PC-9 (cell line): Measurements from ENCODE around the gene BPIFB1. TPM values are rescaled to one million over a fixed set of nuclear protein-coding genes. Genes with fewer than 3 reads are reported as not detected.

Source experiments
- BruUV-seq: library from RNA; stranded (reverse); fragments of 400-500 nt; replicated peaks from 2 replicates; lab custom pipeline; 2021; lab: Mats Ljungman, UMichigan
- CTCF ChIA-PET: fragments of 300-600 bp; sonication (Branson Sonifier 250); formaldehyde crosslinking; loops from one replicate; lab custom pipeline; 2022; ENCODE audit warnings: antibody characterized with exemption; lab: Charles Lee
- POLR2A ChIA-PET: fragments of 300-600 bp; sonication (Branson Sonifier 250); formaldehyde crosslinking; loops from one replicate; lab custom pipeline; 2022; ENCODE audit warnings: antibody characterized with exemption; ENCODE audit not compliant: unreplicated experiment; lab: Charles Lee
- DNase-seq, 2 experiments: peaks; one replicate each; pipeline versions ENCODE4 v3.0.0 to v3.0.0-alpha.2; 2015 to 2022; ENCODE audit warnings: mixed read lengths in 1 of 2
- H2AFZ ChIP-seq: fragments of 200-600 bp; sonication (generic); 2 replicates; pipeline ENCODE4 v1.8.1; 2017; ENCODE audit warnings: antibody characterized with exemption
- H3F3A ChIP-seq: fragments of 200-600 bp; sonication (generic); 2 replicates; pipeline ENCODE4 v1.8.1; 2017; ENCODE audit warnings: antibody characterized with exemption, mild to moderate bottlenecking, low read depth; ENCODE audit not compliant: insufficient read depth
- H3K27ac ChIP-seq: fragments of 200-600 bp; sonication (generic); 2 replicates; pipeline ENCODE4 v1.6.1; 2016; ENCODE audit warnings: mixed run types
- H3K27me3 ChIP-seq: fragments of 200-600 bp; sonication (generic); 2 replicates; pipeline ENCODE4 v1.6.1; 2016; ENCODE audit warnings: low read depth, mixed run types; ENCODE audit not compliant: insufficient read depth
- H3K36me3 ChIP-seq: fragments of 200-600 bp; sonication (generic); 2 replicates; pipeline ENCODE4 v1.6.1; 2016; ENCODE audit warnings: low read depth, mixed run types
- H3K4me1 ChIP-seq: fragments of 200-600 bp; sonication (generic); replicated peaks from 2 replicates; pipeline ENCODE4 v1.6.1; 2016; ENCODE audit warnings: mixed run types; ENCODE audit not compliant: insufficient read depth
- H3K4me2 ChIP-seq: fragments of 200-600 bp; sonication (generic); 2 replicates; pipeline ENCODE4 v1.6.1; 2017; ENCODE audit warnings: mixed run types
- H3K4me3 ChIP-seq: fragments of 200-600 bp; sonication (generic); 2 replicates; pipeline ENCODE4 v1.6.1; 2016; ENCODE audit warnings: mixed run types
- H3K79me2 ChIP-seq: fragments of 200-600 bp; sonication (generic); 2 replicates; pipeline ENCODE4 v1.6.1; 2017; ENCODE audit warnings: low read depth, mixed run types
- H3K9me2 ChIP-seq: fragments of 200-600 bp; sonication (generic); 2 replicates; pipeline ENCODE4 v1.8.1; 2017; ENCODE audit warnings: mild to moderate bottlenecking; ENCODE audit not compliant: insufficient read depth
- H3K9me3 ChIP-seq: fragments of 200-600 bp; sonication (generic); 2 replicates; pipeline ENCODE4 v1.8.1; 2016; ENCODE audit warnings: low read depth; ENCODE audit not compliant: insufficient read depth
- H4K20me1 ChIP-seq: fragments of 200-600 bp; sonication (generic); 2 replicates; pipeline ENCODE4 v1.8.1; 2017; ENCODE audit not compliant: insufficient read depth
- EZH2 ChIP-seq: fragments of 200-600 bp; sonication (generic); IDR thresholded peaks from 2 replicates; pipeline ENCODE4 v1.8.0; 2017; ENCODE audit warnings: antibody characterized with exemption, low read depth
- intact Hi-C: fragments of 100-400 bp; cut with micrococcal nuclease; formaldehyde crosslinking; loops from one replicate; pipeline ENCODE4 v1.10.0; 2022; ENCODE audit not compliant: unreplicated experiment
- total RNA-seq: library from RNA; stranded (reverse); gene quantifications from 2 replicates; pipeline ENCODE4 v1.2.3, GENCODE V29; 2021
- TF ChIP-seq, protein P1 (sequence below): fragments of 200-600 bp; sonication (generic); conservative IDR thresholded peaks from 2 replicates; pipeline ENCODE4 v1.6.1; 2017; ENCODE audit warnings: mixed run types, antibody characterized with exemption, mild to moderate bottlenecking, moderate library complexity

The BPIFB1 gene
- total RNA-seq, 1 experiment from 2014 or later, result not detected

DNA sequence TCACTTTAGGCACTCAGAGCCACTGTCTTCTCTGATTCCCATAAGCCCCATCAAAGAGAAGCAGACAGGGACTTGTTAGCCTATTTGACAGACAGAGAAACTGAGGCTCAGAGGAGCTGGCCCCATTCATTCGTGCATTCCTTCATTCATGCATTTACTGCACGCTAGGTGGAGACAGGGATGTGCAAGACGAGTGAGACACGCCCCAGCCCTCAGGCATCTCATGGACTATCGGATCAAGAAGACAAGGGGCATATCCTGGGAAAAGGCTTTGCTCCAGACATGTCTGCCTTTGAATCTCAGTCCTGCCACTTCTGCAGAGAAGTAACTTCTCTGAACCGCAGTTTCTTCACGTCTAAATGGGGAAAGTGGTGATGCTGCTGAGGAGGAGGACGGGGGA lies 54.1 kb downstream of the BPIFB1 start:
- no peaks in the 10 kb centered on the region for H3K9me2 ChIP-seq
- H3K27me3 ChIP-seq, result peaks cover 12% of the 10 kb centered on the region
- no peaks in the 10 kb centered on the region for H3F3A ChIP-seq
- H3K9me3 ChIP-seq, result no peaks in the 10 kb centered on the region
- H3K4me3 ChIP-seq, result no peak overlapping the region
- H3K36me3 ChIP-seq, result no peaks in the 10 kb centered on the region
- H3K27ac ChIP-seq, result no peak overlapping the region
- no peak for DNase-seq
- no peaks in the 10 kb centered on the region for H3K4me1 ChIP-seq
- no TSS peak for BruUV-seq
- no peaks in the 10 kb centered on the region for H3K79me2 ChIP-seq
- TF ChIP-seq EZH2, result no peak
- TF ChIP-seq, protein P1, sequence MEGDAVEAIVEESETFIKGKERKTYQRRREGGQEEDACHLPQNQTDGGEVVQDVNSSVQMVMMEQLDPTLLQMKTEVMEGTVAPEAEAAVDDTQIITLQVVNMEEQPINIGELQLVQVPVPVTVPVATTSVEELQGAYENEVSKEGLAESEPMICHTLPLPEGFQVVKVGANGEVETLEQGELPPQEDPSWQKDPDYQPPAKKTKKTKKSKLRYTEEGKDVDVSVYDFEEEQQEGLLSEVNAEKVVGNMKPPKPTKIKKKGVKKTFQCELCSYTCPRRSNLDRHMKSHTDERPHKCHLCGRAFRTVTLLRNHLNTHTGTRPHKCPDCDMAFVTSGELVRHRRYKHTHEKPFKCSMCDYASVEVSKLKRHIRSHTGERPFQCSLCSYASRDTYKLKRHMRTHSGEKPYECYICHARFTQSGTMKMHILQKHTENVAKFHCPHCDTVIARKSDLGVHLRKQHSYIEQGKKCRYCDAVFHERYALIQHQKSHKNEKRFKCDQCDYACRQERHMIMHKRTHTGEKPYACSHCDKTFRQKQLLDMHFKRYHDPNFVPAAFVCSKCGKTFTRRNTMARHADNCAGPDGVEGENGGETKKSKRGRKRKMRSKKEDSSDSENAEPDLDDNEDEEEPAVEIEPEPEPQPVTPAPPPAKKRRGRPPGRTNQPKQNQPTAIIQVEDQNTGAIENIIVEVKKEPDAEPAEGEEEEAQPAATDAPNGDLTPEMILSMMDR, result no peak
- intact Hi-C loops, result no loop called here
- no peak overlapping the region for H3K4me2 ChIP-seq
- H2AFZ ChIP-seq, result no peak overlapping the region
- ChIA-PET POLR2A (no interaction called here), CTCF (no interaction called here)
- no peaks in the 10 kb centered on the region for H4K20me1 ChIP-seq

- no peaks in the 10 kb centered on the region for H3K36me3 ChIP-seq
- TF ChIP-seq EZH2, result no peak
- TF ChIP-seq, protein P1, result no peak
- no peak overlapping the region for H2AFZ ChIP-seq
- no peaks in the 10 kb centered on the region for H4K20me1 ChIP-seq
- H3K4me1 ChIP-seq, result no peaks in the 10 kb centered on the region
- H3K4me2 ChIP-seq, result no peak overlapping the region
- POLR2A ChIA-PET, result no interaction called here
- H3K27ac ChIP-seq, result no peak overlapping the region
- CTCF ChIA-PET, result no interaction called here
- no peaks in the 10 kb centered on the region for H3K9me3 ChIP-seq
- peaks cover 7% of the 10 kb centered on the region; the same call in 1 of the 2 replicates for H3K27me3 ChIP-seq
- H3K79me2 ChIP-seq, result no peaks in the 10 kb centered on the region
- DNase-seq, result no peak
- no peak overlapping the region for H3K4me3 ChIP-seq
- H3F3A ChIP-seq, result no peaks in the 10 kb centered on the region
- intact Hi-C loops, result no loop called here
- no peaks in the 10 kb centered on the region for H3K9me2 ChIP-seq
- BruUV-seq, result no TSS peak
Measured at GRCh38 chr20:33337531-33338165, 54.6 kb downstream of the BPIFB1 start.

DNA sequence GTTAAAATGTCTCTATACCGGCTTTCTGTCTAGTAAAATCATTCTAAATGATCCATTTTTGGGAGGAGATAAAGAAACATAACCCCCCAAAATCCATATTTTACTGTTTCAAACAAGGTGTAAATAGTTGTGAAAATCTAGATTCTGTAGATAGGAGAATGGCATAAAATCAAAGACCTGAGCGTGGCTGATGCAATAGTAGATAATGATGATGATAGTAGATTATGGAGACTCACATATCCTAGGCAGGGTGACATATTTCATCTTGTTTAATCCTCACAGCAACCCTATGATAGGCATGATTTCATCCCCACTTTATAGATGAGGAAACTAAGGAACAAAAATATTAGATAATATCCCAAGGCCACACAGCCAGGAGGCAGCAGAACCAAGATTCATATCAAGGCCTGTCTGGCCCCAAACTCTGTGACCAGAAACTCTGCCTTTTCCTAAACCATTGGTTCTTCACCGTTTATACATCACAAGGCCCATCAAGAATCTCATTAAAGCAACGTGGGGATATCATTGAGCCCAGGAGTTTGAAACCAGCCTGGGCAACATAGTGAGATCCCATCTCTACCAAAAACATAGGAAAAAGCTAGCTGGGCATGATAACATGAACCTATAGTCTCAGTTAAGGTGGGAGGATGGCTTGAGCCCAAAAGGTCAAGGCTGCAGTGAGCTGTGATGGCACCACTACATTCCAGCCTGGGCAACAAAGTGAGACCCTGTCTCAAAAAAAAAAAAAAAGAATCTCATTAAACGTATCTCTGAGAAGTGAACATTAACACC lies 55.6 kb downstream of the BPIFB1 start:
- no peak overlapping the region for H3K4me3 ChIP-seq
- DNase-seq, result no peak
- H3K27me3 ChIP-seq, result no peaks in the 10 kb centered on the region; the same call in 1 of the 2 replicates
- no peaks in the 10 kb centered on the region for H3F3A ChIP-seq
- no peak overlapping the region for H3K27ac ChIP-seq
- H3K79me2 ChIP-seq, result no peaks in the 10 kb centered on the region
- intact Hi-C loops, result no loop called here
- H3K9me3 ChIP-seq, result no peaks in the 10 kb centered on the region
- no peaks in the 10 kb centered on the region for H4K20me1 ChIP-seq
- H3K4me2 ChIP-seq, result no peak overlapping the region
- no peaks in the 10 kb centered on the region for H3K36me3 ChIP-seq
- no peak for TF ChIP-seq EZH2
- TF ChIP-seq, protein P1, result no peak
- ChIA-PET CTCF (no interaction called here), POLR2A (no interaction called here)
- no peaks in the 10 kb centered on the region for H3K9me2 ChIP-seq
- H3K4me1 ChIP-seq, result no peaks in the 10 kb centered on the region
- no TSS peak for BruUV-seq
- no peak overlapping the region for H2AFZ ChIP-seq
